ENCODE results near the gene SLC38A10.
"Not testable (repeated sequence)": the region's sequence is repeated elsewhere in the genome, so short reads cannot be mapped to it uniquely, and the experiment has no call there.

SLC38A10 gene

DNA sequence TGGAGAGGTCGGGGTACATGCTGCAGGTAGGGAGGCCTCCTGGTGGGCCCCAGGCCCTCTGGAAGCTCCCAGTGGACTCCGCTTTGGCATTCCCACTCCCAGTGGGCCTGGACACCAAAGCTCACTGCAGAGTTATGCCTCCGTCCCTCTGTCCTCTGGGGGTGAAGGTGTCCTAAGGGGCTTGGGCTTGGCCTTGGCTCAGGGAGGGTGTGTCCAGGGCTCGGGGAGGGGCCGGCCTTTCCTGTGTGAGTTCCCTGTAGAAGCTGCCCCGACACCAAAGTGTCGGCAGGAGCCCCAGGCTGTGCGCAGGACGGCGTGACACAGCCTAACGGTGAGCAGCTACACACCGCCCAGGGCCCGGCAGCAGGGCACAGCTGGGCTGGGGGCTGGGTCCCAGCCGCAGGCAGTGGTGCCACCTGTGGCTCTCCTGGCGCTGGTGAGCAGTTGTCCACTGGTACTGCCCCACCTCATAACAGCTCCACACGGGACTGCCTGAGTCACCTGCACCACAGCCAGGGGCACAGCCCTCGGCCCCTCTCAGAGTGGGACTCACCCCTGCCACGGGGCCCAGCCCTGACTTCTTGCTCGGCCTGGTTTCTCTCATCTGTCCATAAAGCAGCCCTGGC is 62.4 kb downstream of the SLC38A10 start:
- DNase-seq (ENCODE audit: low read depth in 2 of 2, low spot score in 1 of 2), result no peak

DNA sequence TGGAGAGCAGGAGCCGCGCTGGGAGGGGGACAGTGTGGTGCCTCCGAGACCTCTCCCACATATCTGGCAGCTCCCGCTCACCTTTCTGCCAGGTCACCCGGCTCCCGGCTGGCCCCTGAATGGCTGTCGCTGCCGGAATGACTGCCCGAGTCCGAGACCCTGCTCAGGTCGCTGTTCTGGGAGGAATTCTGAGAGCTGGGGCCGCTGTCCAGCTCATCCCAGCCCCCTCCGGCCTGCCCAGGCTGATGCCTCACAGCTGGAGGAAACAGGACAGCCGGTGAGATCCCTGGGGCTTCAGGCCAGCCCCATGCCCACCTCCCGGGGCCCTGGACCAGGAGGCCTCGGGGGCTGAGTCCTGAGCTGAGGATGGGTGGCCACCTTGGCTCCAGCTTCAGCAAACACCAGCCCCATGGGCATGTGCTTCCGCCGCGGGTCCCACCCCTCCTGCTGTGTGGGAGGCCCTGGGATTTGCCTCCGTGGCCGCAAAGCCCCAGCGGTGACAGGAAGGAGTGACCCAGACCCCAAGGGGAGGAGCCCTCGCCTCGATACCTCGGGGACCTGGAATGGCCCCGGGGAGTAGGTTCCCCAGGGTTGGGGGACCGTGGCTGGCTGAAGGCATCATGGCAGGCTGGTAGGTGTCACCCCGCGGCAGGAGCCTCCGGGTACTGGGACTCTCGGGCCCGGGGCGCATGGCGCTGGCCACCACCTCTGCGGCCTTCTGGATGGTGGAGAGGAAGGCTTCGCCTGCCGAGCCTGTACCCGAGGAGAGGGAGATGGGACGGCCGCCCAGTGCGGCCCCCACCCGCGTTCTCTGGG is 63.1 kb downstream of the SLC38A10 start:
- DNase-seq (ENCODE audit: low read depth in 2 of 2, low spot score in 1 of 2), result no peak

- DNase-seq (ENCODE audit: low read depth in 2 of 2, low spot score in 1 of 2), result no peak
Observed at GRCh38 chr17:81231121-81231645, 63.9 kb downstream of the SLC38A10 start.

- no peak for DNase-seq (ENCODE audit: low read depth in 2 of 2, low spot score in 1 of 2)
Observed at GRCh38 chr17:81230043-81230820, 64.9 kb downstream of the SLC38A10 start.

GRCh38 chr17:81229666-81229920 is 65.5 kb downstream of the SLC38A10 start:
- DNase-seq (ENCODE audit: low read depth in 2 of 2, low spot score in 1 of 2), result no peak

DNA sequence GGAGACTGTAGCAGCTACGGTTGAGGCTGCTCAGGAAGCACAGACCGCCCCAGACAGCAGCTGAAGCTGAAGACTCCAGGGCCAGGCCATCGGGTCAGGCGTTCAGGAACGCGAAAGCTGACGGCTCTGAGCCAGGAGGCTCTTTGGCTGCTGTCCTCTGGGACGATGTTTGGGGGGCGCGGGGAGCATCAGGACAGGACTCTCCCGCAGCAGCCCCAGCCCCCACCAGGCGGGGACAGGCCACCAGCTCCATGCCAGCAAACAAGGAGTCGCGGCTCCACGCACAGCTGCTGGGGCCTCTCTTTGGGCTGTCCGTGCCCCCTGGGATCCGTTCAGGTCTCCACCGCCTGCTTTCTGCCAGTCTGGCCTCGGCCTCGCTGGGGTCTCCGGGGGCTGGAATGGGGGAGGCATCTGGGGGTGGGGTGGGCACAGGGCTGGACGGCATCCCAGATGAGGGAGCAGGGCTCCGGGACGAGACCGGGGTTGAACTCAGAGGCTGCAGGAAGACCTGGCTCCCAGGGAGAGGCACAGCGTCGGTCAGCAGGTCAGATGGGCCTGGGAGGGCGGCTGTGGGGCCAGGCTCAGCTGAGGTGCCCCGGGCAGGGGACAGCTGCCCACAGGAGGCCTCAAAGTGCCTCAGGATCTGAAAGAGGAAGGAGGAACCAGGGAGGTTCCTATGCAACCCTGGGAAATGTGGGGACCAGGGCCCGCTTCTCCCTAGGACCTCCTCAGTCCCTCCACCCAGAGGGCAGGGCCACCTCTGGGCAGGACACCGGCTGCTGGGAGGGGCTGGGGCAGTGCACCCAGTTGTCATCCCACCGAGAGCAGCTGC is 66.1 kb downstream of the SLC38A10 start:
- DNase-seq (ENCODE audit: low read depth in 2 of 2, low spot score in 1 of 2), result no peak

DNA sequence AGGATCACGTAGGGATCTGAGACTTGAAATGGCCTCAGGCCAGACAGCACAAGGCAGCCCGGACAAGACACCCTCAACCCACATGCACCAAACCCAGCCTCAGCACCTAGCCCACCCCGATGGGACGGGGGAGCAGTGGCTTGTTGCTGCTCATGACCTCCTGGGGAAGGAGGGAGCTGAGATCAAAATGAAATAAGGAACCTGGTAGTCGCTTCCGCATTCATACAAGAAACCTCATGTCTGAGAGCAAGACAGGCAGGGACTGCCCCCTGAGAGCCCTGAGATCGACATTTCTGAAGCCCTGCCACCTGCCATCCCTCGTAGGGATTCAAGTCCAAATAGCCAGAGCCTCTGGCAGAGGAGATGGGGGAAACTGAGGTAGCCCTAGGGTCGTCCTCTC is 66.7 kb downstream of the SLC38A10 start:
- no peak for DNase-seq (ENCODE audit: low read depth in 2 of 2, low spot score in 1 of 2)

DNA sequence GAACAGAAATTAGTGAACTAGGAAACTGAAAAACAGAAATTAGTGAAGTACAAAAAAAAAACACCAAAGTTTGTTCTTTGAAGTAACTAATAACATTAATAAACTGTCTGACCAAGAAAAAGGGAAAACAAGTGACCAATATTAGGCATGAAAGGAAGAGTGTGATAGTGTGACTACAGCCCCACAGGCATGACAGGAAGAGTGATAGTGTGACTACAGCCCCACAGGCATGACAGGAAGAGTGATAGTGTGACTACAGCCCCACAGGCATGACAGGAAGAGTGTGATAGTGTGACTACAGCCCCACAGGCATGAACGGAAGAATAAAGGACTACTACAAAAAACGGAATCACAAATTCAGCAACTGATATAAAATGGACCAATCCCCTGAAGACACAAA is 67.5 kb downstream of the SLC38A10 start:
- not testable (repeated sequence) for DNase-seq (ENCODE audit: low read depth in 2 of 2, low spot score in 1 of 2)

DNA sequence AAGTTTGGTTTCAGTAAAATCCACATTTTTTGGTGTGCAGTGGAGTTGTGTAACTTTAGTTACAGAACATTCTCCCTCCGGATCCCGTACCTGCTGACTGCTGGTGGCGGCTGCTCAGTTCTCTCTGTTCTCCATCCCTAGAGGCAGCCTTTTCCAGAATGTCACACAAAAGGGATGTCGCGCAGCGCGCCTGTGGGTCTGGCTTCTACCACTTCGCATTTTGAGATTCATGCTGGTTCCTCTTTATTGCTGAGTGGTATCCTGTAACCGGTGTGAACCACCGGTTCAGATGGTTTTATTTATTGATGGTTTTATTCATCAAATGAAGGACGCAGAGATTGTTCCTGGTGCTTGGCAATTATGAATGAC is 71.4 kb downstream of the SLC38A10 start:
- DNase-seq (ENCODE audit: low read depth in 2 of 2, low spot score in 1 of 2), result no peak

DNA sequence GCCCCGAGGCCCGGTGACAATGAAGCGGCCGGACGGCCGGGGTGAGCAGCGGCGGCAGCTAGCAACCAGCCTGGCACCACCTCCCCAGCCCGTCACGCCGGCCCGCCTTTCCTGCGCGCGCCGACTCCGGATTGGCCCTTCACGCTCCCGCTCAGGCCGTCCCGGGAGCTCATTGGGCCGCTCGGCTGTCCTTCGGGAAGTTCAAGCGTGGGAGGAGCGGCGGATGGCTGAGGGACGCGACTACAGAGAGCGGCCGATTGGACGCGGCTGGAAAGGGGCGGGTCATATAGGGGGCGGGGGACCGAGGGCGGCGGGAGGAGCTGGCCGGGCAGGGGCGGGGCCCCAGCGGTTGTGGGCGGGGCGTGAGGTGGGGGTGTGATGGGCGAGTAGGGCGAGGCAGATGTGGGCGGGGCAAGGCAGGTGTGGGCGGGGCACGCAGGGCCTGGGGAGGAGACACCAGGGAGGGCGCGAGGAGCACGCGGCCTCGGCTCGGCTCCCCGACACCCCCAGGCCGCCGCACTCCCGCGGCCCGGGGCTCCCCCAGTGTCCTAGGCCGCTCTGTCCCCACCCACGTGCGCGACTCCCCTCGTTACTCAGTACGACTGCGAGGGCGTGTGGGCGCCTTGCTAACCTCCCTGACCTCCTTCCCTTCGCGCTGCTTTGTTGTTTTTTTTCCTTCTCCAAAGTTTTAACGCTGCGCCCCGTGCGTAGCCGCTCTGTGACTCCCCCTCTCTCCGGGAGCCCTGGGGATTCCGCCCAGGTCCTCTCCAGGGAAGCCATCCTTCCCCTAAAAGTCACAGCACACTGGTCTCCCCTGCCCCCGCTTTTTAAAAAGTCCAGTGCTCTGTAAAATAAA is 72.0 kb downstream of the SLC38A10 start, which contains the start of gene CEP131:
Gene CEP131 (minus strand): TSS at position 60 of the 856 bp plus-strand sequence. CDS start 2,909 bp downstream, outside the sequence.
- peak; percentile 100 for DNase-seq (ENCODE audit: low read depth in 2 of 2, low spot score in 1 of 2)

- no peak for DNase-seq (ENCODE audit: low read depth in 2 of 2, low spot score in 1 of 2)
Observed at GRCh38 chr17:81222620-81222905, 72.5 kb downstream of the SLC38A10 start.

GRCh38 chr17:81221842-81222619 is 73.1 kb downstream of the SLC38A10 start:
- no peak for DNase-seq (ENCODE audit: low read depth in 2 of 2, low spot score in 1 of 2)

DNA sequence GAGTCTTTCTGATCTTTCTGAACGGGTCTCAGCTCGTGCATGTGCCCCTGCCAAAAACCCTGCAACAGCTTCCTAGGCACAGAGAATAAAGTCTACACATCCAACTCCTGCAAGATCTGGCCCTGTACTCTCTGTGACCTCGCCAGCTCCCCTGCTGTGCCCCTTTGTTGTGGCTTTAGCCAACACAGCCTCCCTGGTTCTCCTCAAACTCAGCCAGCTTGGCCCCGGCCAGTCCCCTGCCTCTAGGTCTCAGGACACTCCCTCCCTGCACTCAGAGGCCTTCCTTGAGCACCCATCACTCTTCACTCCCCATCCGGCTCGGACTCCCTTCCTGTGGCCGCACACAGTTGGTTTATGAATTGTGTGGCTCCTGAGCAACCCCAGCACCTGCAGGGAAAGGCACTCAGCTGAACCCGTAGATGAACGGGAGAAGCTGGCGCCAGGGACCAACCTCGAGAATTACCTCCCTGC is 73.7 kb downstream of the SLC38A10 start:
- DNase-seq (ENCODE audit: low read depth in 2 of 2, low spot score in 1 of 2), result no peak

GRCh38 chr17:81219476-81220180 is 75.5 kb downstream of the SLC38A10 start:
- DNase-seq (ENCODE audit: low read depth in 2 of 2, low spot score in 1 of 2), result no peak

GRCh38 chr17:81218991-81219390 is 76.1 kb downstream of the SLC38A10 start:
- DNase-seq (ENCODE audit: low read depth in 2 of 2, low spot score in 1 of 2), result no peak

GRCh38 chr17:81218459-81218858 is 76.6 kb downstream of the SLC38A10 start:
- DNase-seq (ENCODE audit: low read depth in 2 of 2, low spot score in 1 of 2), result no peak

- no peak for DNase-seq (ENCODE audit: low read depth in 2 of 2, low spot score in 1 of 2)
Observed at GRCh38 chr17:81217491-81217890, 77.6 kb downstream of the SLC38A10 start.

DNA sequence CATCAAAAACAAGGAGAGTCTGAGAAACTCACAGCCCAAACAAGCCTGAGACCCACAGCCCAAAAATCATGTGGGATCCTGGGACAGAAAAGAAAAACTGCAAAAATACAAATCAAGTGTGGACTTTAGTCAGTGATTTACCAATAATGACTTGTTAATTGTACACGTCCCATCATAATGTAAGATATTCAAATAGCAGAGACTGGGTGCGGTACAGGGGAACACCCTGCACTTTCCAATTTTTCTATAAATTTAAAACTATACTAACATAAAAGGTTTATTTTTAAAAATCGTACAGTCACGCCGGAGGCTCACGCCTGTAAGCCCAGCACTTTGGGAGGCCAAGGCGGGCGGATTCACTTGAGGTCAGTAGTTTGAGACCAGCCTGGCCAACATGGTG is 81.1 kb downstream of the SLC38A10 start:
- no peak for DNase-seq (ENCODE audit: low read depth in 2 of 2, low spot score in 1 of 2)

DNA sequence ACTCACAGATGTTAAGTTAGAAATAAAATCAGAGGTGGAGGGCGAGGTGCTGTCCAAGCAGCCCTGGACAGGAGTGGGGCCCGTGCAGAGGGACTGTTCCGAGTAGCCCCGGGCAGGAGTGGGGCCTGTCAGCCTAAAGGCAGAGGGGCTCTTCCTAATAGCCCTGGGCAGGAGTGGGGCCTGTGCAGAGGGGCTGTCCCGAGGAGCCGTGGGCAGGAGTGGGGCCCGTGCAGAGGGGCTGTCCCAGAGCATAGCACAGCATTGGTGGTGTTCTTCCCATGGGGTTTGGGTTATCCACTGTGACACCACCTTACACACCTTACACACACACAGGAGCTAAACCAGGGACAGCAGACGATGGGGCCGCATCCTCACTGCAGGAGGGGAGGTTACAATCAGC is 82.7 kb downstream of the SLC38A10 start:
- DNase-seq (ENCODE audit: low read depth in 2 of 2, low spot score in 1 of 2), result no peak
